ENCODE data around the gene NADK2. TPM values are rescaled to one million over a fixed set of nuclear protein-coding genes. Genes with fewer than 3 reads are reported as not detected.

NADK2 gene
- total and polyA plus RNA-seq, 9 donors, result 13.5 to 46.7 (median 26.4) TPM

- no peak for DNase-seq
- TF ChIP-seq POLR2A (IDR thresholded peaks at IDR 0.05) (no peak), CTCF (IDR thresholded peaks at IDR 0.05) (no peak), EP300 (IDR thresholded peaks at IDR 0.05) (no peak)
- H3K27ac ChIP-seq, result no peak overlapping the region
- intact Hi-C loops (cut with DNase I), result loop anchor here in 2 of 4 donors (10.0 kb wide), 2 partner anchors 127 to 137 kb away; no protein-coding TSS in a partner anchor
- no peak overlapping the region for H3K4me3 ChIP-seq
- H3K9me3 ChIP-seq, result no peaks in the 10 kb centered on the region
- no peaks in the 10 kb centered on the region for H3K27me3 ChIP-seq
- no peaks in the 10 kb centered on the region for H3K4me1 ChIP-seq (ENCODE audit: insufficient read depth)
- H3K36me3 ChIP-seq, result no peaks in the 10 kb centered on the region
- 92 to 95% (median 94%) methylated on average over 3 of the region's 3 CpGs for WGBS, 3 donors
Measured at GRCh38 chr5:36267905-36268304, 26.2 kb upstream of the NADK2 start.

GRCh38 chr5:36264202-36264760 is 22.6 kb upstream of the NADK2 start:
- intact Hi-C loops (cut with DNase I), result loop anchor here in 2 of 4 donors (10.0 kb wide), 2 partner anchors 131 to 141 kb away; no protein-coding TSS in a partner anchor
- WGBS, 3 donors, result 86 to 95% (median 89%) methylated on average over 4 of the region's 4 CpGs
- no peak overlapping the region for H3K4me3 ChIP-seq

GRCh38 chr5:36261186-36261585 is 19.5 kb upstream of the NADK2 start:
- intact Hi-C loops (cut with DNase I), result loop anchor here in 2 of 4 donors (10.0 kb wide), 2 partner anchors 134 to 144 kb away; no protein-coding TSS in a partner anchor
- no peak for DNase-seq
- WGBS, 3 donors, result 87 to 92% (median 88%) methylated on average over 6 of the region's 6 CpGs

More at GRCh38 chr5:36264202-36264760, 22.6 kb upstream of the NADK2 start:
- Histone ChIP-seq H3K4me1 (ENCODE audit: insufficient read depth) (no peaks in the 10 kb centered on the region), H3K9me3 (no peaks in the 10 kb centered on the region), H3K27ac (no peak overlapping the region), H3K27me3 (no peaks in the 10 kb centered on the region), H3K36me3 (no peaks in the 10 kb centered on the region)
- TF ChIP-seq POLR2A (IDR thresholded peaks at IDR 0.05) (no peak), CTCF (IDR thresholded peaks at IDR 0.05) (no peak), EP300 (IDR thresholded peaks at IDR 0.05) (no peak)
- DNase-seq, result no peak

GRCh38 chr5:36253575-36253974 is 11.8 kb upstream of the NADK2 start:
- Histone ChIP-seq H3K4me3 (no peak overlapping the region), H3K27ac (no peak overlapping the region), H3K9me3 (no peaks in the 10 kb centered on the region), H3K27me3 (no peaks in the 10 kb centered on the region), H3K4me1 (ENCODE audit: insufficient read depth) (no peaks in the 10 kb centered on the region), H3K36me3 (no peaks in the 10 kb centered on the region)
- no peak for DNase-seq
- no peak for TF ChIP-seq EP300 (IDR thresholded peaks at IDR 0.05)
- no peak for TF ChIP-seq CTCF (IDR thresholded peaks at IDR 0.05)
- TF ChIP-seq POLR2A (IDR thresholded peaks at IDR 0.05), result no peak
- WGBS, 3 donors, result 64 to 67% (median 64%) methylated on average over 4 of the region's 4 CpGs
- intact Hi-C loops (cut with DNase I), result no loop called here

More at GRCh38 chr5:36261186-36261585, 19.5 kb upstream of the NADK2 start:
- H3K27ac ChIP-seq, result no peak overlapping the region
- TF ChIP-seq POLR2A (IDR thresholded peaks at IDR 0.05) (no peak), CTCF (IDR thresholded peaks at IDR 0.05) (no peak), EP300 (IDR thresholded peaks at IDR 0.05) (no peak)
- no peaks in the 10 kb centered on the region for H3K36me3 ChIP-seq
- no peak overlapping the region for H3K4me3 ChIP-seq
- H3K4me1 ChIP-seq (ENCODE audit: insufficient read depth), result no peaks in the 10 kb centered on the region
- H3K27me3 ChIP-seq, result no peaks in the 10 kb centered on the region
- no peaks in the 10 kb centered on the region for H3K9me3 ChIP-seq

Measured in ovary (tissue), 9 donors.